Heart left ventricle (tissue), 13 donors: ENCODE results near the gene ZNF444.

ENCODE experiments used
- POLR2A ChIP-seq, 2 donors: fragments of 450-650 bp; IDR thresholded peaks; one replicate each; pipeline ENCODE4 v1.6.1; 2017; ENCODE audit warnings: antibody characterized with exemption in 2 of 2, mild to moderate bottlenecking in 2 of 2, moderate library complexity in 2 of 2
- TF ChIP-seq, protein P1 (sequence below), 12 donors: fragments of 200-600 bp; sonication (generic) in 4 of 12; IDR thresholded peaks; one replicate each; pipeline versions ENCODE4 v1.5.0 to v1.8.0; 2018 to 2022; ENCODE audit warnings: antibody characterized with exemption in 12 of 12, mild to moderate bottlenecking in 5 of 12
- donor health status: ischemic (EF 13 %, LVEDD 7.1; RV severe dilation, severe dysfunction).
- donor health status: DM: no; HTN: yes; CAD: no.
- donor health status: DM: no; HTN: no; CAD: no.
- donor health status: ischemic (EF 25% LVEDD 6.9; RV normal size, moderate dysfunction).
- donor health status: ischemic (EF 25% LVEDD 5.7; RV mildly dilated, moderate dysfunction).
- donor health status: ischemic (EF 35%, LVEDD 5.7; RV mildly dilated, moderate dysfunction).
- donor health status: nonischemic (EF 11% LVEDD 7.7; RV severe dilation, severe dysfunction).
- donor health status: DM: yes; HTN: yes; CAD: no.
- donor health status: PGD.
- donor health status: ischemic (EF 29% LVEDD 5.4; RV normal size, mild dysfunction).
- donor health status: nonischemic (EF 23%, LVEDD 6.1; RV moderate dilation, normal function).

DNA sequence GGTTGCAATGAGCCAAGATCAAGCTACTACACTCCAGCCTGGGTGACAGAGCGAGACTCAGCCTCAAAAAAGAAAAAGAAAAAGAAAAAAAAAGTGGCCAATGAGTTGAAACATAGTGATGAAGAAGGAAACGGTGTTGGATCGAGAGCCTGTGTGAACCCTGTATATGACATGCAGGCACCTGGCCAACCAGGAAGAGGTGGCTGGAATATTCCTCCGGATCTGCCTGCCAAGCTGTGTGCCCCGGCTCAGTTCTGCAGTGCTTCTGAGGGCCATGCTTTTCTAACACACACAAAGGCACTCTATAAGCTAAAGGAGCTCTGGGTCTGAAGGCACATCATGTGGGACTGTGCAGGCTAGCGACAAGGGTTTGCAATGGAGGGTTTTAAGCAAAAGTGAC, 3.7 kb upstream of the ZNF444 start:
- TF ChIP-seq POLR2A (IDR thresholded peaks at IDR 0.05) = no peak
- TF ChIP-seq, protein P1, sequence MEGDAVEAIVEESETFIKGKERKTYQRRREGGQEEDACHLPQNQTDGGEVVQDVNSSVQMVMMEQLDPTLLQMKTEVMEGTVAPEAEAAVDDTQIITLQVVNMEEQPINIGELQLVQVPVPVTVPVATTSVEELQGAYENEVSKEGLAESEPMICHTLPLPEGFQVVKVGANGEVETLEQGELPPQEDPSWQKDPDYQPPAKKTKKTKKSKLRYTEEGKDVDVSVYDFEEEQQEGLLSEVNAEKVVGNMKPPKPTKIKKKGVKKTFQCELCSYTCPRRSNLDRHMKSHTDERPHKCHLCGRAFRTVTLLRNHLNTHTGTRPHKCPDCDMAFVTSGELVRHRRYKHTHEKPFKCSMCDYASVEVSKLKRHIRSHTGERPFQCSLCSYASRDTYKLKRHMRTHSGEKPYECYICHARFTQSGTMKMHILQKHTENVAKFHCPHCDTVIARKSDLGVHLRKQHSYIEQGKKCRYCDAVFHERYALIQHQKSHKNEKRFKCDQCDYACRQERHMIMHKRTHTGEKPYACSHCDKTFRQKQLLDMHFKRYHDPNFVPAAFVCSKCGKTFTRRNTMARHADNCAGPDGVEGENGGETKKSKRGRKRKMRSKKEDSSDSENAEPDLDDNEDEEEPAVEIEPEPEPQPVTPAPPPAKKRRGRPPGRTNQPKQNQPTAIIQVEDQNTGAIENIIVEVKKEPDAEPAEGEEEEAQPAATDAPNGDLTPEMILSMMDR (IDR thresholded peaks at IDR 0.05) = no peak
